HCT116 (cell line): ENCODE data around the gene MAST4. TPM values are rescaled to one million over a fixed set of nuclear protein-coding genes. Genes with fewer than 3 reads are reported as not detected.

Experiments
- ATAC-seq: fragments of 200-7000 bp; cut with Tn5 transposase; 2 replicates; pipeline ENCODE4 v1.9.1; 2020; ENCODE audit warnings: mild to moderate bottlenecking, moderate library complexity
- BruUV-seq: library from RNA; stranded (reverse); fragments of 400-500 nt; replicated peaks from 2 replicates; lab custom pipeline; 2021; lab: Mats Ljungman, UMichigan
- CTCF ChIA-PET: fragments of 300-600 bp; sonication (Branson Sonifier 250); formaldehyde crosslinking; loops from one replicate; lab custom pipeline; 2021; ENCODE audit warnings: antibody characterized with exemption; lab: Charles Lee
- POLR2A ChIA-PET: fragments of 300-600, 350-600 bp; sonication (Branson Sonifier 250); formaldehyde crosslinking; loops from one replicate; lab custom pipeline; 2021; ENCODE audit warnings: antibody characterized with exemption; lab: Charles Lee
- RAD21 ChIA-PET, 2 experiments: fragments of 300-600 bp; sonication (Branson Sonifier 250); formaldehyde crosslinking; loops; one replicate each; lab custom pipeline; 2023; ENCODE audit warnings: low total read pairs in 2 of 2; ENCODE audit not compliant: uncharacterized antibody in 2 of 2, unreplicated experiment in 2 of 2, low non-redundant PET in 1 of 2; lab: Charles Lee
- DNase-seq: peaks from one replicate; pipeline ENCODE4 v3.0.0-alpha.2; 2010; ENCODE audit warnings: low read depth, low spot score
- H2AFZ ChIP-seq: fragments of 200-600 bp; shearing (Covaris generic), sonication (generic); 2 replicates; pipeline ENCODE4 v1.6.1; 2017; ENCODE audit warnings: low read depth, mixed run types, mixed read lengths, antibody characterized with exemption, low read length; ENCODE audit not compliant: poor library complexity, severe bottlenecking
- H3K27ac ChIP-seq: 2 replicates; pipeline ENCODE4 v1.5.1; 2012; ENCODE audit warnings: low read depth, low read length
- H3K27me3 ChIP-seq: fragments of 200-600 bp; sonication (generic); 2 replicates; pipeline ENCODE4 v1.6.1; 2016; ENCODE audit warnings: mixed run types, low read length, mixed read lengths; ENCODE audit not compliant: insufficient read depth
- H3K36me3 ChIP-seq, 2 experiments: fragments of 200-500 bp in 1 of 2; fragments of 200-600 bp in 1 of 2; sonication (Bioruptor generic) in 1 of 2; sonication (generic) in 1 of 2; 2 replicates each; pipeline versions ENCODE4 v1.5.1 to v1.6.1; 2014 to 2016; ENCODE audit warnings: low read length in 2 of 2, inconsistent platforms in 1 of 2, mixed read lengths in 1 of 2, mixed run types in 1 of 2; ENCODE audit not compliant: insufficient read depth in 2 of 2, control insufficient read depth in 1 of 2
- H3K4me1 ChIP-seq, 2 experiments: fragments of 200-600 bp in 1 of 2; sonication (generic) in 1 of 2; 2 replicates each; pipeline versions ENCODE4 v1.5.1 to v1.6.1; 2012 to 2017; ENCODE audit warnings: low read length in 2 of 2, inconsistent platforms in 1 of 2, mild to moderate bottlenecking in 1 of 2, mixed read lengths in 1 of 2, mixed run types in 1 of 2, moderate library complexity in 1 of 2; ENCODE audit not compliant: insufficient read depth in 2 of 2, control insufficient read depth in 1 of 2
- H3K4me2 ChIP-seq: fragments of 200-600 bp; sonication (generic); 2 replicates; pipeline ENCODE4 v1.6.1; 2017; ENCODE audit warnings: mixed run types, low read length, mixed read lengths
- H3K4me3 ChIP-seq, 2 experiments: fragments of 200-600 bp in 1 of 2; sonication (generic) in 1 of 2; replicated peaks in 1 of 2; 2 replicates each; pipeline ENCODE4 v1.5.1; 2011 to 2016; ENCODE audit warnings: low read length in 2 of 2, control low read depth in 1 of 2, low read depth in 1 of 2, mild to moderate bottlenecking in 1 of 2, mixed read lengths in 1 of 2, mixed run types in 1 of 2
- H3K79me2 ChIP-seq: fragments of 200-600 bp; sonication (generic); 2 replicates; pipeline ENCODE4 v1.6.1; 2017; ENCODE audit warnings: mild to moderate bottlenecking, mixed run types, low read length, moderate library complexity, mixed read lengths; ENCODE audit not compliant: insufficient read depth
- H3K9ac ChIP-seq: fragments of 200-600 bp; sonication (generic); 2 replicates; pipeline ENCODE4 v1.6.1; 2016; ENCODE audit warnings: low read length, mixed read lengths
- H3K9me2 ChIP-seq: fragments of 200-600 bp; sonication (generic), shearing (Covaris generic); 2 replicates; pipeline ENCODE4 v1.6.1; 2017; ENCODE audit warnings: mixed run types, mild to moderate bottlenecking, moderate library complexity; ENCODE audit not compliant: insufficient read depth
- H3K9me3 ChIP-seq, 2 experiments: fragments of 200-500 bp in 1 of 2; fragments of 200-600 bp in 1 of 2; sonication (Bioruptor generic) in 1 of 2; sonication (generic) in 1 of 2; 2 replicates each; pipeline ENCODE4 v1.6.1; 2014 to 2017; ENCODE audit warnings: low read length in 2 of 2, mixed read lengths in 2 of 2, inconsistent platforms in 1 of 2, low read depth in 1 of 2, mild to moderate bottlenecking in 1 of 2, mixed run types in 1 of 2, moderate library complexity in 1 of 2; ENCODE audit not compliant: control insufficient read depth in 1 of 2, insufficient read depth in 1 of 2
- H4K20me1 ChIP-seq: fragments of 200-600 bp; sonication (generic), shearing (Covaris generic); 2 replicates; pipeline ENCODE4 v1.6.1; 2017; ENCODE audit warnings: mixed run types, mild to moderate bottlenecking, moderate library complexity; ENCODE audit not compliant: insufficient read depth
- CBX3 ChIP-seq: IDR thresholded peaks from 2 replicates; pipeline ENCODE4 v1.6.1; 2012; ENCODE audit warnings: low read depth
- CEBPB ChIP-seq: IDR thresholded peaks from 2 replicates; pipeline ENCODE4 v1.6.1; 2012; ENCODE audit warnings: low read depth
- EGR1 ChIP-seq: IDR thresholded peaks from 2 replicates; pipeline ENCODE4 v1.6.1; 2012; ENCODE audit warnings: low read depth
- EZH2 ChIP-seq: fragments of 200-600 bp; sonication (generic); IDR thresholded peaks from 2 replicates; pipeline ENCODE4 v1.6.1; 2017; ENCODE audit warnings: antibody characterized with exemption, mixed run types
- EZH2phosphoT487 ChIP-seq: fragments of 200-600 bp; IDR thresholded peaks from 2 replicates; pipeline ENCODE4 v1.6.1; 2018; ENCODE audit warnings: antibody characterized with exemption, borderline replicate concordance
- FOSL1 ChIP-seq: IDR thresholded peaks from 2 replicates; pipeline ENCODE4 v1.6.1; 2012; ENCODE audit warnings: low read depth
- JUND ChIP-seq: IDR thresholded peaks from 2 replicates; pipeline ENCODE4 v1.6.1; 2012
- POLR2A ChIP-seq: IDR thresholded peaks from 2 replicates; pipeline ENCODE4 v1.7.0; 2011; ENCODE audit warnings: borderline replicate concordance; ENCODE audit not compliant: insufficient read depth, insufficient read length; ENCODE audit errors: extremely low read depth
- POLR2AphosphoS5 ChIP-seq: IDR thresholded peaks from 2 replicates; pipeline ENCODE4 v1.6.1; 2011; ENCODE audit warnings: mild to moderate bottlenecking, low read depth, low read length, moderate library complexity
- RAD21 ChIP-seq: IDR thresholded peaks from 2 replicates; pipeline ENCODE4 v1.6.1; 2012; ENCODE audit warnings: low read depth, mild to moderate bottlenecking
- SIN3A ChIP-seq: IDR thresholded peaks from 2 replicates; pipeline ENCODE4 v1.6.1; 2012; ENCODE audit warnings: low read depth
- SP1 ChIP-seq: IDR thresholded peaks from 2 replicates; pipeline ENCODE4 v1.6.1; 2012; ENCODE audit warnings: low read depth
- YY1 ChIP-seq: IDR thresholded peaks from 2 replicates; pipeline ENCODE4 v1.6.1; 2011; ENCODE audit warnings: low read length, low read depth, moderate library complexity, mild to moderate bottlenecking; ENCODE audit not compliant: insufficient replicate concordance; ENCODE audit errors: extremely low read depth
- ZFX ChIP-seq: fragments of 450-650 bp; IDR thresholded peaks from 2 replicates; pipeline ENCODE4 v1.6.1; 2017
- ZNF274 ChIP-seq: fragments of 200-500 bp; sonication (Bioruptor generic); IDR thresholded peaks from 2 replicates; pipeline ENCODE4 v1.6.1; 2014; ENCODE audit warnings: mild to moderate bottlenecking, low read depth, low read length, inconsistent platforms
- intact Hi-C: fragments of 100-400 bp; cut with micrococcal nuclease; formaldehyde crosslinking; loops from 2 replicates; pipeline ENCODE4 v1.10.0; 2022
- total RNA-seq: library from RNA; stranded (reverse); gene quantifications from one replicate; pipeline ENCODE4 v1.2.1, GENCODE V29; 2021; ENCODE audit not compliant: unreplicated experiment
- TF ChIP-seq, protein P1 (sequence below): IDR thresholded peaks from 2 replicates; pipeline ENCODE4 v1.6.1; 2012; ENCODE audit warnings: low read depth
- TF ChIP-seq, protein P2 (sequence below): IDR thresholded peaks from 2 replicates; pipeline ENCODE4 v1.6.1; 2012
- TF ChIP-seq, protein P3 (sequence below), 3 experiments: fragments of 200-600 bp in 1 of 3; sonication (generic) in 1 of 3; IDR thresholded peaks in 2 of 3; conservative IDR thresholded peaks in 1 of 3; 2 replicates each; pipeline ENCODE4 v1.5.1; 2012 to 2017; ENCODE audit warnings: low read depth in 2 of 3, low read length in 2 of 3, antibody characterized with exemption in 1 of 3, borderline replicate concordance in 1 of 3, control low read depth in 1 of 3, mild to moderate bottlenecking in 1 of 3, mixed read lengths in 1 of 3, mixed run types in 1 of 3, moderate library complexity in 1 of 3; ENCODE audit not compliant: insufficient read depth in 1 of 3
- TF ChIP-seq, protein P4 (sequence below): IDR thresholded peaks from 2 replicates; pipeline ENCODE4 v1.6.1; 2011; ENCODE audit warnings: mild to moderate bottlenecking, low read length, moderate library complexity; ENCODE audit not compliant: insufficient replicate concordance; ENCODE audit errors: extremely low read depth

The MAST4 gene
- total RNA-seq, 1 experiment from 2014 or later, result 1.1 TPM

DNA sequence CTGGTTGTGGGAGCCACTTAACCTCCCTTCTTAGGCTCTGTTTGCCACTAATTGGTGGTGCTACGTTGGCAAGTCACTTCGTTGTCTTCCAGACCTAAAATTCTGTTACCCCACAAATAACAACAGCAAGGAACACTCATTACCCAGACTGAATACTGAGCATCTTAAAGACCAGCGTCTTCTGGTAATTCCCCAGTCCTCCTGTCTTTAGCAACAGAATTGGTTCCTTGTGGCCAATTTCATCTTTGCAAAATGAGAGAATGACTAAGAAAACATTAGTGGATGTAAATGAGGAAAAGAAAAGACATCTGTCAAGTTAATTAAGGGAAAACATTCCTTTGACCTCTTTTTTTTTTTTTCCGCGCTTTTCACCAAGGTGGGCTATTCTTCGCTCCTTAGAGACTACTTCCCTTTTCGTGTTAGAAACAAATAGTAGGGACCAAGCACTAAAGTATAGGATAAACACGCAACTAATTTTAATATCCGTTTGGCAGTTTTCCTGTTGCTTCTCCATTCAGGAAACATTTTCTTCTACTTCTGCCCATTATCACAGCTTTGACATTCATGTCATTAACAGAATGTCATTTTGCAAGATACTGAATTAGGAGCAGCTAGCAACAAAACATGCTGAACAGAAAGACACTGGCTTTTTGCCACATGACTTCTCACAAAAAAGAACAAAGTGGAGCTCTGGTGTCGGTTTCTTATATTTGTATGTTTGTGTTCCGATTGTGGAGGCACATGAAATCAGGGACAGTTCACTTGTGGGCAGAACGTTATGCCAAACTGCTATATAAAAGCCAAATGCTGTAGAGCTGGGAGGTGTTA is 446.2 kb downstream of the MAST4 start:
- RAD21 ChIA-PET, result no interaction called here
- intact Hi-C loops, result no loop called here
- Histone ChIP-seq H3K9ac (no peak overlapping the region), H3K36me3 (no peaks in the 10 kb centered on the region), H2AFZ (no peak overlapping the region), H3K27me3 (peaks cover 19% of the 10 kb centered on the region), H3K9me2 (no peaks in the 10 kb centered on the region), H3K4me2 (no peak overlapping the region), H3K4me1 (no peaks in the 10 kb centered on the region), H3K9me3 (no peaks in the 10 kb centered on the region), H4K20me1 (no peaks in the 10 kb centered on the region), H3K27ac (no peak overlapping the region), H3K79me2 (no peaks in the 10 kb centered on the region), H3K4me3 (no peak overlapping the region)
- no peak for ATAC-seq
- TF ChIP-seq, protein P1, sequence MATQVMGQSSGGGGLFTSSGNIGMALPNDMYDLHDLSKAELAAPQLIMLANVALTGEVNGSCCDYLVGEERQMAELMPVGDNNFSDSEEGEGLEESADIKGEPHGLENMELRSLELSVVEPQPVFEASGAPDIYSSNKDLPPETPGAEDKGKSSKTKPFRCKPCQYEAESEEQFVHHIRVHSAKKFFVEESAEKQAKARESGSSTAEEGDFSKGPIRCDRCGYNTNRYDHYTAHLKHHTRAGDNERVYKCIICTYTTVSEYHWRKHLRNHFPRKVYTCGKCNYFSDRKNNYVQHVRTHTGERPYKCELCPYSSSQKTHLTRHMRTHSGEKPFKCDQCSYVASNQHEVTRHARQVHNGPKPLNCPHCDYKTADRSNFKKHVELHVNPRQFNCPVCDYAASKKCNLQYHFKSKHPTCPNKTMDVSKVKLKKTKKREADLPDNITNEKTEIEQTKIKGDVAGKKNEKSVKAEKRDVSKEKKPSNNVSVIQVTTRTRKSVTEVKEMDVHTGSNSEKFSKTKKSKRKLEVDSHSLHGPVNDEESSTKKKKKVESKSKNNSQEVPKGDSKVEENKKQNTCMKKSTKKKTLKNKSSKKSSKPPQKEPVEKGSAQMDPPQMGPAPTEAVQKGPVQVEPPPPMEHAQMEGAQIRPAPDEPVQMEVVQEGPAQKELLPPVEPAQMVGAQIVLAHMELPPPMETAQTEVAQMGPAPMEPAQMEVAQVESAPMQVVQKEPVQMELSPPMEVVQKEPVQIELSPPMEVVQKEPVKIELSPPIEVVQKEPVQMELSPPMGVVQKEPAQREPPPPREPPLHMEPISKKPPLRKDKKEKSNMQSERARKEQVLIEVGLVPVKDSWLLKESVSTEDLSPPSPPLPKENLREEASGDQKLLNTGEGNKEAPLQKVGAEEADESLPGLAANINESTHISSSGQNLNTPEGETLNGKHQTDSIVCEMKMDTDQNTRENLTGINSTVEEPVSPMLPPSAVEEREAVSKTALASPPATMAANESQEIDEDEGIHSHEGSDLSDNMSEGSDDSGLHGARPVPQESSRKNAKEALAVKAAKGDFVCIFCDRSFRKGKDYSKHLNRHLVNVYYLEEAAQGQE, result no peak
- TF ChIP-seq ZFX (no peak), JUND (no peak), RAD21 (no peak), EGR1 (no peak), POLR2A (no peak), ZNF274 (no peak), EZH2 (no peak), YY1 (no peak), SIN3A (no peak), EZH2phosphoT487 (no peak), CEBPB (no peak), POLR2AphosphoS5 (no peak), CBX3 (no peak), FOSL1 (no peak), SP1 (no peak)
- TF ChIP-seq, protein P2, sequence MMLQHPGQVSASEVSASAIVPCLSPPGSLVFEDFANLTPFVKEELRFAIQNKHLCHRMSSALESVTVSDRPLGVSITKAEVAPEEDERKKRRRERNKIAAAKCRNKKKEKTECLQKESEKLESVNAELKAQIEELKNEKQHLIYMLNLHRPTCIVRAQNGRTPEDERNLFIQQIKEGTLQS, result no peak
- TF ChIP-seq, protein P3, sequence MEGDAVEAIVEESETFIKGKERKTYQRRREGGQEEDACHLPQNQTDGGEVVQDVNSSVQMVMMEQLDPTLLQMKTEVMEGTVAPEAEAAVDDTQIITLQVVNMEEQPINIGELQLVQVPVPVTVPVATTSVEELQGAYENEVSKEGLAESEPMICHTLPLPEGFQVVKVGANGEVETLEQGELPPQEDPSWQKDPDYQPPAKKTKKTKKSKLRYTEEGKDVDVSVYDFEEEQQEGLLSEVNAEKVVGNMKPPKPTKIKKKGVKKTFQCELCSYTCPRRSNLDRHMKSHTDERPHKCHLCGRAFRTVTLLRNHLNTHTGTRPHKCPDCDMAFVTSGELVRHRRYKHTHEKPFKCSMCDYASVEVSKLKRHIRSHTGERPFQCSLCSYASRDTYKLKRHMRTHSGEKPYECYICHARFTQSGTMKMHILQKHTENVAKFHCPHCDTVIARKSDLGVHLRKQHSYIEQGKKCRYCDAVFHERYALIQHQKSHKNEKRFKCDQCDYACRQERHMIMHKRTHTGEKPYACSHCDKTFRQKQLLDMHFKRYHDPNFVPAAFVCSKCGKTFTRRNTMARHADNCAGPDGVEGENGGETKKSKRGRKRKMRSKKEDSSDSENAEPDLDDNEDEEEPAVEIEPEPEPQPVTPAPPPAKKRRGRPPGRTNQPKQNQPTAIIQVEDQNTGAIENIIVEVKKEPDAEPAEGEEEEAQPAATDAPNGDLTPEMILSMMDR (IDR thresholded peaks at IDR 0.05 in 2 of 3, conservative IDR thresholded peaks at IDR 0.05 in 1 of 3; ENCODE audit: borderline replicate concordance in 1 of 3, insufficient read depth in 1 of 3, low read depth in 2 of 3, low read length in 2 of 3), result no peak
- TF ChIP-seq, protein P4, sequence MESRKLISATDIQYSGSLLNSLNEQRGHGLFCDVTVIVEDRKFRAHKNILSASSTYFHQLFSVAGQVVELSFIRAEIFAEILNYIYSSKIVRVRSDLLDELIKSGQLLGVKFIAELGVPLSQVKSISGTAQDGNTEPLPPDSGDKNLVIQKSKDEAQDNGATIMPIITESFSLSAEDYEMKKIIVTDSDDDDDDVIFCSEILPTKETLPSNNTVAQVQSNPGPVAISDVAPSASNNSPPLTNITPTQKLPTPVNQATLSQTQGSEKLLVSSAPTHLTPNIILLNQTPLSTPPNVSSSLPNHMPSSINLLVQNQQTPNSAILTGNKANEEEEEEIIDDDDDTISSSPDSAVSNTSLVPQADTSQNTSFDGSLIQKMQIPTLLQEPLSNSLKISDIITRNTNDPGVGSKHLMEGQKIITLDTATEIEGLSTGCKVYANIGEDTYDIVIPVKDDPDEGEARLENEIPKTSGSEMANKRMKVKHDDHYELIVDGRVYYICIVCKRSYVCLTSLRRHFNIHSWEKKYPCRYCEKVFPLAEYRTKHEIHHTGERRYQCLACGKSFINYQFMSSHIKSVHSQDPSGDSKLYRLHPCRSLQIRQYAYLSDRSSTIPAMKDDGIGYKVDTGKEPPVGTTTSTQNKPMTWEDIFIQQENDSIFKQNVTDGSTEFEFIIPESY, result no peak
- CTCF ChIA-PET, result no interaction called here
- BruUV-seq, result no TSS peak
- POLR2A ChIA-PET, result no interaction called here
- no peak for DNase-seq
